ENCODE data around the gene CSK. TPM values are rescaled to one million over a fixed set of nuclear protein-coding genes. Genes with fewer than 3 reads are reported as not detected.
"Not testable (repeated sequence)": the region's sequence is repeated elsewhere in the genome, so short reads cannot be mapped to it uniquely, and the experiment has no call there.

Gene CSK
- total RNA-seq, result 32.2 and 33.2 TPM in 2 replicates

DNA sequence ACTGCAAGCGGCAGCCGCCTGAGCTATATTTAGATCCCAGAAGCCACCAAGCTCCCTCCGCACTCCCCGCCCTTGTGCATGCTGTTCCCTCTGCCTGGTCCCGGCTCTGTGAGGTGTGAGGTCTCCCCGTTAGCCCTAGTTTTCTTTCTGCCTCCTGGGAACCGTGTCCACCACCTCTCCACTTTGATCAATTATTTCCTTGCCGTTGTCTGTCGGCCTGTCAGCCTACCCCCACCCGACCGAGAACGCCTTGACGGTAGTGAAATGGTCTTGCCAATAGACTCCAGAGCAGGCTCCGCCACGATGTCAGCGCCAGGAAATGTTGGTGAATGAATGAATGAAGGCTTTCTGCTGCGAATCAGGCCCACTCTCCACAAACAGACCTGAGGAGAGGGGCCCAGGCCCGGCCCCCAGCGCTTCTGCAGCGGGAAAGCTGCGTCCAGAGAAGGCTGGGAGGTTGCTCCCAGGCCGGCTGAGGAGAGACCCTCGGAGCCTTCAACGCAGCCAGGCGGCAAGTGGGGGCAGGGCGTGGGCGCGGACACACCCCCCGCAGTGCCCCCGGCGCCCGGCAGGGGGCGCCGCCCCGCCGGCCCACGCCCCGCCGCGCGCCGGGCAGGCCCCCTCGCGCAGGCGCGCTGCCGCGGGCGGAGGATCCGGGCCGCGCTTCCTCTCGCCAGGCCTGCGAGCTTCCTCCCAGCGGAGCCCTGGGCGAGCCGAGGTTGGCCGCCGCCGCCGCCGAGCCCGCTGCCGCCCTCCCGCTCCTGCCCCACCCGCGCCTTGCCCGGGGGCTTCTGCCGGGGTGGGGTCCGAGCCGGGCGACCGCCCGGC lies at the start of gene CSK:
CSK (plus strand) TSS at position 650 of the 828 bp plus-strand sequence. CDS start 16,218 bp downstream, outside the sequence.
- peak; percentile 52 for TF ChIP-seq CTCF (IDR thresholded peaks at IDR 0.05; ENCODE audit: insufficient read depth, low read depth, low read length)
- H3K4me3 ChIP-seq (ENCODE audit: low read depth, low read length), result peak within 1 kb of the TSS; percentile 63
- peak; percentile 62 for DNase-seq (ENCODE audit: low read depth)

GRCh38 chr15:74732846-74733245 lies 49.0 kb upstream of the CSK start:
- no peak overlapping the region for H3K4me3 ChIP-seq (ENCODE audit: low read depth, low read length)
- no peak for TF ChIP-seq CTCF (IDR thresholded peaks at IDR 0.05; ENCODE audit: insufficient read depth, low read depth, low read length)
- DNase-seq (ENCODE audit: low read depth), result no peak

DNA sequence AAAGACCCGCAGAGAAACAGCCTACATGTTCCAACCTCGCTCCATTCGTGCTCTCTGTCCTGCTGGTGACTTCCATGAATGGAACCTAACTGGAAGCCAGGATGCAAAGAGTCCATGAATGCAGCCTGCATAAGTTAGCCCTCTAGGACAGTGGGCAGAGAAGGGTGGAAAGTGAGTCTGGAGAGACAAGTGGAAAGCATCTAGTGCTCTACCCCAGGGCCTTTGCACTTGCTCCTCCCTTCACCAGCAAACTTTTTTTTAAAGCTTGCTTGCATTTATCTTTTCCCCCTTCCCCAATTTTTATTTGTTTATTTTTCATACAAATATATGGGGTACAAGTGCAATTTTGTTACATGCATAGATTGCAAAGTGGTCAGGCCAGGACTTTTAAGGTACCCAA lies 48.6 kb upstream of the CSK start:
- DNase-seq (ENCODE audit: low read depth), result no peak
- no peak overlapping the region for H3K4me3 ChIP-seq (ENCODE audit: low read depth, low read length)
- TF ChIP-seq CTCF (IDR thresholded peaks at IDR 0.05; ENCODE audit: insufficient read depth, low read depth, low read length), result no peak

DNA sequence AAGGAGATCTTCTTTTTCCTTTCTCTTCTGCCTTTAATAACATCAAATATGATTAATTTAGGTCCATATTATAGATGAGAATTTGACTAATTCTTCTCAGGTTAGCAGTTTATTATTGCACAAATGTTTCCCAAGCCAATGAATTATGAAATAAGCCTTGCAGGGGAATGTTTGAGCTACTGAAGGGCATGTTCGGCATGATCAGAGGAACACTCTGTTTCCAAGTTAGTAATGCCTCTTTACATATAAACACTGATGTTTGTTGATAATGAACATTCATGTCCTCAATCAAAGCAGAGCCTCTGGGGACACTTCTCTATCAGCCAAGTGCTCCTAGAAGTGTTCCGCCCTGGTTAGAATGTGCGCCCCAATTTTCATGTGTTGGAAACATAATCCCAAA lies 46.6 kb upstream of the CSK start:
- H3K4me3 ChIP-seq (ENCODE audit: low read depth, low read length), result no peak overlapping the region
- DNase-seq (ENCODE audit: low read depth), result no peak
- no peak for TF ChIP-seq CTCF (IDR thresholded peaks at IDR 0.05; ENCODE audit: insufficient read depth, low read depth, low read length)

DNA sequence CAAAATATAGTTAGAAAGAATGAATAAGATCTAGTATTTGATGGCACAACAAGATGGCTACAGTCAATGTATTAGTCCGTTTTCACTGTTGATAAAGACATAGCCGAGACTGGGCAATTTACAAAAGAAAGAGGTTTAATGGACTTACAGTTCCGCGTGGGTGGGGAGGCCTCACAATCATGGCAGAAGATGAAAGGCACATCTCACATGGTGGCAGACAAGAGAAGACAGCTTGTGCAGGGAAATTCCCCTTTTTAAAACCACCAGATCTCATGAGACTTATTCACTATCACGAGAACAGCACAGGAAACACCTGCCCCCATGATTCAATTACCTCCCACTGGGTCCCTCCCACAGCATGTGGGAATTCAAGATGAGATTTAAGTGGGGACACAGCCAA lies 43.6 kb upstream of the CSK start:
- not testable (repeated sequence) for DNase-seq (ENCODE audit: low read depth)

GRCh38 chr15:74742422-74742821 lies 39.5 kb upstream of the CSK start:
- DNase-seq (ENCODE audit: low read depth), result no peak
- no peak for TF ChIP-seq CTCF (IDR thresholded peaks at IDR 0.05; ENCODE audit: insufficient read depth, low read depth, low read length)
- no peak overlapping the region for H3K4me3 ChIP-seq (ENCODE audit: low read depth, low read length)

More for the DNA sequence above, 43.6 kb upstream of the CSK start:
- H3K4me3 ChIP-seq (ENCODE audit: low read depth, low read length), result not testable (repeated sequence)

GRCh38 chr15:74746389-74746788 lies 35.5 kb upstream of the CSK start:
- no peak overlapping the region for H3K4me3 ChIP-seq (ENCODE audit: low read depth, low read length)
- DNase-seq (ENCODE audit: low read depth), result no peak
- TF ChIP-seq CTCF (IDR thresholded peaks at IDR 0.05; ENCODE audit: insufficient read depth, low read depth, low read length), result no peak
